H1 (cell line): ENCODE data around the gene TSC22D1. TPM values are rescaled to one million over a fixed set of nuclear protein-coding genes. Genes with fewer than 3 reads are reported as not detected.
A peak's percentile ranks its signal among the peaks of the same experiment; 100 is the strongest.

Experiments
- BACH1 ChIP-seq: IDR thresholded peaks from 2 replicates; pipeline ENCODE4 v1.6.1; 2012; ENCODE audit warnings: low read length, improper control_type of control experiment
- BCL11A ChIP-seq, 2 experiments: IDR thresholded peaks; one replicate each; pipeline ENCODE4 v1.6.1; 2011; ENCODE audit warnings: low read depth in 2 of 2, low read length in 2 of 2, mild to moderate bottlenecking in 2 of 2
- CBX5 ChIP-seq: fragments of 300-800, 300-1000 bp; sonication (generic); IDR thresholded peaks from 2 replicates; pipeline ENCODE4 v1.7.1; 2016; ENCODE audit warnings: antibody characterized with exemption, low read length, low read depth
- CHD2 ChIP-seq: IDR thresholded peaks from 2 replicates; pipeline ENCODE4 v1.6.1; 2012; ENCODE audit warnings: low read length, improper control_type of control experiment
- CTBP2 ChIP-seq: IDR thresholded peaks from 2 replicates; pipeline ENCODE4 v1.7.0; 2011; ENCODE audit warnings: borderline replicate concordance, mild to moderate bottlenecking, moderate library complexity, mixed read lengths, low read length; ENCODE audit not compliant: insufficient read depth, insufficient read length
- EP300 ChIP-seq, 2 experiments: IDR thresholded peaks; 1 replicate in 1 of 2; 2 replicates in 1 of 2; pipeline ENCODE4 v1.6.1; 2011 to 2012; ENCODE audit warnings: low read depth in 2 of 2, low read length in 2 of 2, mild to moderate bottlenecking in 2 of 2, borderline replicate concordance in 1 of 2, inconsistent platforms in 1 of 2, moderate library complexity in 1 of 2
- HDAC2 ChIP-seq, 2 experiments: fragments of 300-600 bp in 1 of 2; sonication (generic) in 1 of 2; IDR thresholded peaks; 2 replicates each; pipeline ENCODE4 v1.6.1; 2011 to 2012; ENCODE audit warnings: low read depth in 2 of 2, low read length in 2 of 2, mild to moderate bottlenecking in 2 of 2, moderate library complexity in 2 of 2, borderline replicate concordance in 1 of 2, inconsistent platforms in 1 of 2
- JUN ChIP-seq: IDR thresholded peaks from 2 replicates; pipeline ENCODE4 v1.6.1; 2011; ENCODE audit warnings: low read depth, mild to moderate bottlenecking, improper control_type of control experiment, low read length
- KDM1A ChIP-seq: fragments of 200-600, 300-600 bp; sonication (generic); IDR thresholded peaks from 2 replicates; pipeline ENCODE4 v1.7.1; 2016; ENCODE audit warnings: mild to moderate bottlenecking, low read length, borderline replicate concordance
- POU5F1 ChIP-seq: IDR thresholded peaks from 2 replicates; pipeline ENCODE4 v1.6.1; 2011; ENCODE audit warnings: low read depth, mild to moderate bottlenecking, low read length, moderate library complexity
- RAD21 ChIP-seq, 2 experiments: IDR thresholded peaks in 1 of 2; conservative IDR thresholded peaks in 1 of 2; 2 replicates each; pipeline ENCODE4 v1.6.1; 2011; ENCODE audit warnings: low read depth in 2 of 2, low read length in 2 of 2, improper control_type of control experiment in 1 of 2, inconsistent platforms in 1 of 2, mild to moderate bottlenecking in 1 of 2, moderate library complexity in 1 of 2
- RFX5 ChIP-seq: IDR thresholded peaks from 2 replicates; pipeline ENCODE4 v1.6.1; 2011; ENCODE audit warnings: low read depth, low read length, improper control_type of control experiment, borderline replicate concordance
- RXRA ChIP-seq: IDR thresholded peaks from 2 replicates; pipeline ENCODE4 v1.6.1; 2011; ENCODE audit warnings: low read depth, mild to moderate bottlenecking, low read length, moderate library complexity; ENCODE audit not compliant: insufficient read depth
- SAP30 ChIP-seq: fragments of 300-600 bp; sonication (generic); IDR thresholded peaks from 2 replicates; pipeline ENCODE4 v1.7.1; 2012; ENCODE audit warnings: low read length, moderate library complexity, mild to moderate bottlenecking, inconsistent platforms; ENCODE audit not compliant: insufficient read depth, insufficient replicate concordance
- SIRT6 ChIP-seq: IDR thresholded peaks from one replicate; pipeline ENCODE4 v1.7.1; 2012; ENCODE audit warnings: low read length, inconsistent platforms
- SP4 ChIP-seq: IDR thresholded peaks from 2 replicates; pipeline ENCODE4 v1.6.1; 2012; ENCODE audit warnings: low read length, inconsistent platforms
- SUZ12 ChIP-seq: fragments of 200-600 bp; sonication (generic); IDR thresholded peaks from 2 replicates; pipeline ENCODE4 v1.6.1; 2012; ENCODE audit warnings: mild to moderate bottlenecking, inconsistent platforms, low read length, moderate library complexity, mixed read lengths
- TAF1 ChIP-seq: IDR thresholded peaks from 2 replicates; pipeline ENCODE4 v1.6.1; 2011; ENCODE audit warnings: mild to moderate bottlenecking, low read depth, low read length
- TAF7 ChIP-seq: optimal IDR thresholded peaks from 2 replicates; pipeline ENCODE3; 2011; ENCODE audit warnings: low read depth, mild to moderate bottlenecking, inconsistent platforms, low read length, moderate library complexity, borderline replicate concordance
- polyA plus RNA-seq, 7 experiments: library from polyadenylated mRNA; depleted of rRNA in 3 of 7; stranded (reverse) in 5 of 7; unstranded in 2 of 7; fragments of >200 nt in 5 of 7; fragments of 200-250 nt in 2 of 7; gene quantifications; 1 replicate in 5 of 7; 2 replicates in 1 of 7; 4 replicates in 1 of 7; pipeline versions ENCODE4 v1.2.1 to v1.2.3, GENCODE V29; 2011 to 2013; ENCODE audit warnings: missing spikeins in 2 of 7, mixed read lengths in 2 of 7
- total RNA-seq: library from RNA; stranded (reverse); fragmentation: NEBNext Ultra II Directional; extraction: Animal tissue kit (Norgen Biotek cat#: 25700); gene quantifications from 2 replicates; pipeline ENCODE4 v1.2.1, GENCODE V29; 2021
- TF ChIP-seq, protein P1 (sequence below): IDR thresholded peaks from 2 replicates; pipeline ENCODE4 v1.6.1; 2011; ENCODE audit warnings: low read length, improper control_type of control experiment
- TF ChIP-seq, protein P2 (sequence below): IDR thresholded peaks from 2 replicates; pipeline ENCODE4 v1.6.1; 2012; ENCODE audit warnings: inconsistent platforms

The TSC22D1 gene
- total and polyA plus RNA-seq, 2 of the 8 experiments (the other 6 are each of a cell fraction or from before 2014, with no cell fraction given) = 52.6 to 80.9 TPM

DNA sequence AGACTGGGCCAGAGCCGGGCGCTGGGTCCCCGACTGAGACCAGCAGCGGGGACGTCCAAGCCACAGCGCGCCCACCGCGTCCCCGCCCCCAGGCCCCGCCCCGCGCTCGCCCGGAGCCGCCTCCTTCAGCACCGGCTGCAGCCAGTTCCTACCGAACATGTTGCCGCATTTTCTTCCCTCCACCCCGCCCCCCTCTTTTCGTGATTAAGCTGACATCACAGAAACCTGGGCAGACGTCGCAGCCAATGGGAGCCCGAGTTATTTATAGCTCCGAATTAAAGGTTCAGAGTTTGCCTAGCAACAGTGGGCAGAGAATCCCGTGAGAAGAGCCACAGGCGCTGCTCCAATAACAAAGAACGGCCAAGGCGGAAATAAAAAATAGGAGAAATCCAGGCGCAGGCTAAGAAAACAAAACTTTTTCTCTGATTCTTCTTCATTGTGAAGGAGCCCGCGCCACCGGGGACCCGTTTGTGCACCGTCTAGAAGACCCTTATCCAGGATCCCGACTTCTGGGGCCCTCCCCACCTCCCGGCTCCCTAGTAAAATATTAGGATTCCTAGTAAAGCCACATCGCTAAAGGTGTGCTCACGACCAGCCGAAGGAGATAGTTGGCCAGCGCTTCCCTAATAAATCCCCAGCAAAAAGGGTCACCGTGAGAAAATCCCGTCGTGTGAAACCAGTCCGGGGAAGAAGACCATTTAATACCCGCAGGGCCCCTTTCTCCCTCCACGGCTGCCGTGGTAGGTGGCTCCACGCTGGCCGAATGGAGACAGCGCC lies 140.8 kb downstream of the TSC22D1 start (continued):
- peak; percentile 94 for TF ChIP-seq RFX5
- TF ChIP-seq EP300 (IDR thresholded peaks at IDR 0.05; ENCODE audit: borderline replicate concordance in 1 of 2, low read depth in 2 of 2, low read length in 2 of 2) = peak in 1 of 2 experiments; percentile 88; a peak in 1 of 3 replicates
- TF ChIP-seq SAP30 = no peak
- TF ChIP-seq BACH1 = no peak
- TF ChIP-seq POU5F1 = no peak
- no peak for TF ChIP-seq CBX5
- no peak for TF ChIP-seq CTBP2
- 0 out of 2 replicates have a peak, but pooled peaks have one; percentile 60 for TF ChIP-seq SP4
- no peak for TF ChIP-seq KDM1A
- TF ChIP-seq RXRA = no peak
- peak; percentile 86 for TF ChIP-seq CHD2
- TF ChIP-seq TAF7 = peak; percentile 78
- TF ChIP-seq RAD21 (IDR thresholded peaks at IDR 0.05 in 1 of 2, conservative IDR thresholded peaks at IDR 0.05 in 1 of 2; ENCODE audit: low read depth in 2 of 2, low read length in 2 of 2) = 0 out of 4 replicates have a peak, but pooled peaks of 1 of the 2 experiments have one; percentile 11
- no peak for TF ChIP-seq SIRT6
- TF ChIP-seq, protein P1, sequence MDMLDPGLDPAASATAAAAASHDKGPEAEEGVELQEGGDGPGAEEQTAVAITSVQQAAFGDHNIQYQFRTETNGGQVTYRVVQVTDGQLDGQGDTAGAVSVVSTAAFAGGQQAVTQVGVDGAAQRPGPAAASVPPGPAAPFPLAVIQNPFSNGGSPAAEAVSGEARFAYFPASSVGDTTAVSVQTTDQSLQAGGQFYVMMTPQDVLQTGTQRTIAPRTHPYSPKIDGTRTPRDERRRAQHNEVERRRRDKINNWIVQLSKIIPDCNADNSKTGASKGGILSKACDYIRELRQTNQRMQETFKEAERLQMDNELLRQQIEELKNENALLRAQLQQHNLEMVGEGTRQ = no peak
- no peak for TF ChIP-seq BCL11A (IDR thresholded peaks at IDR 0.05; ENCODE audit: low read depth in 2 of 2, low read length in 2 of 2)
- TF ChIP-seq HDAC2 (IDR thresholded peaks at IDR 0.05; ENCODE audit: borderline replicate concordance in 1 of 2, low read depth in 2 of 2, low read length in 2 of 2) = no peak
- TF ChIP-seq SUZ12 = no peak
- peak; percentile 87 for TF ChIP-seq TAF1
- no peak; the same call in 1 of the 2 replicates for TF ChIP-seq JUN
- TF ChIP-seq, protein P2, sequence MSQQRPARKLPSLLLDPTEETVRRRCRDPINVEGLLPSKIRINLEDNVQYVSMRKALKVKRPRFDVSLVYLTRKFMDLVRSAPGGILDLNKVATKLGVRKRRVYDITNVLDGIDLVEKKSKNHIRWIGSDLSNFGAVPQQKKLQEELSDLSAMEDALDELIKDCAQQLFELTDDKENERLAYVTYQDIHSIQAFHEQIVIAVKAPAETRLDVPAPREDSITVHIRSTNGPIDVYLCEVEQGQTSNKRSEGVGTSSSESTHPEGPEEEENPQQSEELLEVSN = no peak
